HepG2 (cell line): Measurements from ENCODE around the gene MCMBP. TPM values are rescaled to one million over a fixed set of nuclear protein-coding genes. Genes with fewer than 3 reads are reported as not detected.
A peak's percentile ranks its signal among the peaks of the same experiment; 100 is the strongest.

Source experiments
- CHCHD3 ChIP-seq: sonication (generic); formaldehyde crosslinking; IDR thresholded peaks from 2 replicates; pipeline ENCODE4 v1.8.0; 2022; ENCODE audit warnings: mild to moderate bottlenecking, missing genetic modification reagents, moderate library complexity
- CREM ChIP-seq, 2 experiments: sonication (generic) in 1 of 2; formaldehyde crosslinking in 1 of 2; IDR thresholded peaks; 2 replicates each; pipeline versions ENCODE4 v1.4.0 to v1.6.1; 2016 to 2020; ENCODE audit warnings: antibody characterized with exemption in 1 of 2, mild to moderate bottlenecking in 1 of 2, missing genetic modification reagents in 1 of 2
- FOXA1 ChIP-seq, 2 experiments: fragments of 450-650 bp in 1 of 2; sonication (generic) in 1 of 2; formaldehyde crosslinking in 1 of 2; IDR thresholded peaks; 2 replicates each; pipeline versions ENCODE4 v1.4.0 to v1.6.1; 2016 to 2020; ENCODE audit warnings: missing genetic modification reagents in 1 of 2
- PLRG1 ChIP-seq: fragments of 450-650 bp; conservative IDR thresholded peaks from 2 replicates; pipeline ENCODE4 v1.6.1; 2016
- ZFP41 ChIP-seq: sonication (generic); formaldehyde crosslinking; IDR thresholded peaks from 2 replicates; pipeline ENCODE4 v1.4.0; 2020; ENCODE audit warnings: mild to moderate bottlenecking, missing genetic modification reagents, borderline replicate concordance
- ZKSCAN5 ChIP-seq: sonication (generic); formaldehyde crosslinking; IDR thresholded peaks from 2 replicates; pipeline ENCODE4 v1.5.1; 2020; ENCODE audit warnings: mild to moderate bottlenecking, missing genetic modification reagents
- ZNF768 ChIP-seq: sonication (generic); formaldehyde crosslinking; IDR thresholded peaks from 2 replicates; pipeline ENCODE4 v1.4.0; 2020; ENCODE audit warnings: missing genetic modification reagents
- ZNF878 ChIP-seq: sonication (generic); formaldehyde crosslinking; IDR thresholded peaks from 2 replicates; pipeline ENCODE4 v1.8.1; 2023; ENCODE audit warnings: mild to moderate bottlenecking, missing genetic modification reagents, moderate library complexity
- ZSCAN12 ChIP-seq: sonication (generic); formaldehyde crosslinking; IDR thresholded peaks from 2 replicates; pipeline ENCODE4 v1.9.0; 2021; ENCODE audit warnings: mild to moderate bottlenecking, missing genetic modification reagents
- polyA plus RNA-seq, 8 experiments: library from polyadenylated mRNA; depleted of rRNA in 3 of 8; stranded (reverse) in 7 of 8; unstranded in 1 of 8; fragments of >200 nt; fragmentation: Illumina TruSeq in 4 of 8; extraction: Trizol in 4 of 8; gene quantifications; 2 replicates each; pipeline versions ENCODE4 v1.2.1 to v1.2.3, GENCODE V29; 2011 to 2016; ENCODE audit warnings: low read depth in 4 of 8, missing spikeins in 1 of 8, mixed read lengths in 1 of 8; ENCODE audit not compliant: insufficient read depth in 1 of 8
- total RNA-seq, 5 experiments: library from RNA; depleted of rRNA; stranded (reverse); fragments of >200 nt; fragmentation: Illumina TruSeq; extraction: Trizol; gene quantifications; 2 replicates each; pipeline ENCODE4 v1.2.3, GENCODE V29; 2016; ENCODE audit warnings: low read depth in 1 of 5
- TF ChIP-seq, protein P1 (sequence below): IDR thresholded peaks from 2 replicates; pipeline ENCODE4 v1.6.1; 2016; ENCODE audit warnings: missing genetic modification reagents, missing compliant biosample characterization
- TF ChIP-seq, protein P2 (sequence below): IDR thresholded peaks from 2 replicates; pipeline ENCODE4 v1.6.1; 2016; ENCODE audit warnings: missing compliant biosample characterization, missing genetic modification reagents, borderline replicate concordance
- TF ChIP-seq, protein P3 (sequence below): IDR thresholded peaks from 2 replicates; pipeline ENCODE4 v1.6.1; 2012; ENCODE audit warnings: inconsistent platforms
- TF ChIP-seq, protein P4 (sequence below): sonication (generic); formaldehyde crosslinking; IDR thresholded peaks from 2 replicates; pipeline ENCODE4 v1.4.0; 2020; ENCODE audit warnings: missing genetic modification reagents
- TF ChIP-seq, protein P5 (sequence below): sonication (generic); formaldehyde crosslinking; IDR thresholded peaks from 2 replicates; pipeline ENCODE4 v1.5.0; 2020; ENCODE audit warnings: mild to moderate bottlenecking, missing genetic modification reagents

MCMBP gene
- total and polyA plus RNA-seq, 2 of the 13 experiments (the other 11 are each of a cell fraction or from before 2014, with no cell fraction given) = 35.7 to 62.4 TPM

DNA sequence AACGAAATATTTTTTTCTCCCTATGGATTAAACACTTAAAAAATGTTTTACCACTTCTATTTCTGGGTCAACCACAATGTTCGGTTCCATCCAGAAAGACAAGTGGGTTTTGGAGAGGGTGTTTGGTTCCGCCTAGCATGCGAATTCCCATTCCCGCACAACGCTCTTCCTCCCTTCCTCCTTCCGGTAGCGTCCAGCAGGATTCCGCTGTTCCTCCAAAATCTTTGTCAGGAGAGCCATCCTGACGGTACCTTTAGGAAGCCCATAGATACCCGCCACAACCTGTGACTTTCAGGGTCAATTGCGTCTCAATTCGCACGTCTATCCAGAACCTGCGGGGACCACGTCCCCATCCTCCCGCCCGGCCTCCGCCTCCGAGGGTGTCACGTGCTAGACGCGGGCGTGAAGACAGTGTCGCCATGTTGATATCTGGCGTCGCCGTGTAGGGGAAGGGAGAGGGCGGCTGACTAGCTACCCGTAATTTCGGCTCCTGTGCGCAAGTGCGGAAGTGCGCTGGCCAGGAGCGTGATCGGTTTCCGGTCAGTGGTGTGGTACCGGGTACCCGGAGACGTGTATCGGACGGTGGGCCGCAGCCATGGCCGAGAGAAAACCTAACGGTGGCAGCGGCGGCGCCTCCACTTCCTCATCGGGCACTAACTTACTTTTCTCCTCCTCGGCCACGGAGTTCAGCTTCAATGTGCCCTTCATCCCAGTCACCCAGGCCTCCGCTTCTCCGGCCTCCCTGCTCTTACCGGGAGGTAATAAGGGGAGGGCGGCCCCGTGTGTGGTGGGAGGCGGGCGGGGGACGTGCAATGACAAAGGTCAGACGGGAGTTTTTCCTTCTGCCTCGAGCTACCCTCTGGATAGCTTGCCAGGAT lies 19.8 kb upstream of the MCMBP start, which contains the start of gene SEC23IP (continued):
- TF ChIP-seq CREM (IDR thresholded peaks at IDR 0.05) (peak; percentile 90), CREM (CRISPR knock-in tag; IDR thresholded peaks at IDR 0.05) (no peak), ZSCAN12 (CRISPR knock-in tag) (no peak), ZKSCAN5 (CRISPR knock-in tag) (no peak), ZNF768 (CRISPR knock-in tag) (peak; percentile 33; the same call in 1 of the 2 replicates), CHCHD3 (CRISPR knock-in tag) (no peak), ZNF878 (no peak), FOXA1 (IDR thresholded peaks at IDR 0.05) (no peak), FOXA1 (CRISPR knock-in tag; IDR thresholded peaks at IDR 0.05) (peak; percentile 80), ZFP41 (CRISPR knock-in tag) (peak; percentile 83; the same call in 1 of the 2 replicates), PLRG1 (no peak)
- TF ChIP-seq, protein P1, sequence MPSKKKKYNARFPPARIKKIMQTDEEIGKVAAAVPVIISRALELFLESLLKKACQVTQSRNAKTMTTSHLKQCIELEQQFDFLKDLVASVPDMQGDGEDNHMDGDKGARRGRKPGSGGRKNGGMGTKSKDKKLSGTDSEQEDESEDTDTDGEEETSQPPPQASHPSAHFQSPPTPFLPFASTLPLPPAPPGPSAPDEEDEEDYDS (CRISPR knock-in tag) = peak; percentile 80
- TF ChIP-seq, protein P2, sequence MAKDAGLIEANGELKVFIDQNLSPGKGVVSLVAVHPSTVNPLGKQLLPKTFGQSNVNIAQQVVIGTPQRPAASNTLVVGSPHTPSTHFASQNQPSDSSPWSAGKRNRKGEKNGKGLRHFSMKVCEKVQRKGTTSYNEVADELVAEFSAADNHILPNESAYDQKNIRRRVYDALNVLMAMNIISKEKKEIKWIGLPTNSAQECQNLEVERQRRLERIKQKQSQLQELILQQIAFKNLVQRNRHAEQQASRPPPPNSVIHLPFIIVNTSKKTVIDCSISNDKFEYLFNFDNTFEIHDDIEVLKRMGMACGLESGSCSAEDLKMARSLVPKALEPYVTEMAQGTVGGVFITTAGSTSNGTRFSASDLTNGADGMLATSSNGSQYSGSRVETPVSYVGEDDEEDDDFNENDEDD (CRISPR knock-in tag) = peak; percentile 95
- TF ChIP-seq, protein P3, sequence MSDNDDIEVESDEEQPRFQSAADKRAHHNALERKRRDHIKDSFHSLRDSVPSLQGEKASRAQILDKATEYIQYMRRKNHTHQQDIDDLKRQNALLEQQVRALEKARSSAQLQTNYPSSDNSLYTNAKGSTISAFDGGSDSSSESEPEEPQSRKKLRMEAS = peak; percentile 98
- TF ChIP-seq, protein P4, sequence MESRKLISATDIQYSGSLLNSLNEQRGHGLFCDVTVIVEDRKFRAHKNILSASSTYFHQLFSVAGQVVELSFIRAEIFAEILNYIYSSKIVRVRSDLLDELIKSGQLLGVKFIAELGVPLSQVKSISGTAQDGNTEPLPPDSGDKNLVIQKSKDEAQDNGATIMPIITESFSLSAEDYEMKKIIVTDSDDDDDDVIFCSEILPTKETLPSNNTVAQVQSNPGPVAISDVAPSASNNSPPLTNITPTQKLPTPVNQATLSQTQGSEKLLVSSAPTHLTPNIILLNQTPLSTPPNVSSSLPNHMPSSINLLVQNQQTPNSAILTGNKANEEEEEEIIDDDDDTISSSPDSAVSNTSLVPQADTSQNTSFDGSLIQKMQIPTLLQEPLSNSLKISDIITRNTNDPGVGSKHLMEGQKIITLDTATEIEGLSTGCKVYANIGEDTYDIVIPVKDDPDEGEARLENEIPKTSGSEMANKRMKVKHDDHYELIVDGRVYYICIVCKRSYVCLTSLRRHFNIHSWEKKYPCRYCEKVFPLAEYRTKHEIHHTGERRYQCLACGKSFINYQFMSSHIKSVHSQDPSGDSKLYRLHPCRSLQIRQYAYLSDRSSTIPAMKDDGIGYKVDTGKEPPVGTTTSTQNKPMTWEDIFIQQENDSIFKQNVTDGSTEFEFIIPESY = peak; percentile 76; the same call in 1 of the 2 replicates
- TF ChIP-seq, protein P5, sequence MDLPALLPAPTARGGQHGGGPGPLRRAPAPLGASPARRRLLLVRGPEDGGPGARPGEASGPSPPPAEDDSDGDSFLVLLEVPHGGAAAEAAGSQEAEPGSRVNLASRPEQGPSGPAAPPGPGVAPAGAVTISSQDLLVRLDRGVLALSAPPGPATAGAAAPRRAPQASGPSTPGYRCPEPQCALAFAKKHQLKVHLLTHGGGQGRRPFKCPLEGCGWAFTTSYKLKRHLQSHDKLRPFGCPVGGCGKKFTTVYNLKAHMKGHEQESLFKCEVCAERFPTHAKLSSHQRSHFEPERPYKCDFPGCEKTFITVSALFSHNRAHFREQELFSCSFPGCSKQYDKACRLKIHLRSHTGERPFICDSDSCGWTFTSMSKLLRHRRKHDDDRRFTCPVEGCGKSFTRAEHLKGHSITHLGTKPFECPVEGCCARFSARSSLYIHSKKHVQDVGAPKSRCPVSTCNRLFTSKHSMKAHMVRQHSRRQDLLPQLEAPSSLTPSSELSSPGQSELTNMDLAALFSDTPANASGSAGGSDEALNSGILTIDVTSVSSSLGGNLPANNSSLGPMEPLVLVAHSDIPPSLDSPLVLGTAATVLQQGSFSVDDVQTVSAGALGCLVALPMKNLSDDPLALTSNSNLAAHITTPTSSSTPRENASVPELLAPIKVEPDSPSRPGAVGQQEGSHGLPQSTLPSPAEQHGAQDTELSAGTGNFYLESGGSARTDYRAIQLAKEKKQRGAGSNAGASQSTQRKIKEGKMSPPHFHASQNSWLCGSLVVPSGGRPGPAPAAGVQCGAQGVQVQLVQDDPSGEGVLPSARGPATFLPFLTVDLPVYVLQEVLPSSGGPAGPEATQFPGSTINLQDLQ (CRISPR knock-in tag) = 0 out of 2 replicates have a peak, but pooled peaks have one; percentile 31
